Activated CD8-positive, alpha-beta memory T cell treated with anti-CD3 and anti-CD28 coated beads for 4 hours (primary cell): ENCODE results near the gene DHFR.
"Not testable (repeated sequence)": the region's sequence is repeated elsewhere in the genome, so short reads cannot be mapped to it uniquely, and the experiment has no call there.

ENCODE experiments used
- DNase-seq, 2 donors: peaks; one replicate each; pipeline ENCODE4 v3.0.0-alpha.2; 2020; ENCODE audit warnings: low read depth in 2 of 2

DHFR gene

GRCh38 chr5:80594810-80595209 is 60.0 kb downstream of the DHFR start:
- no peak for DNase-seq

DNA sequence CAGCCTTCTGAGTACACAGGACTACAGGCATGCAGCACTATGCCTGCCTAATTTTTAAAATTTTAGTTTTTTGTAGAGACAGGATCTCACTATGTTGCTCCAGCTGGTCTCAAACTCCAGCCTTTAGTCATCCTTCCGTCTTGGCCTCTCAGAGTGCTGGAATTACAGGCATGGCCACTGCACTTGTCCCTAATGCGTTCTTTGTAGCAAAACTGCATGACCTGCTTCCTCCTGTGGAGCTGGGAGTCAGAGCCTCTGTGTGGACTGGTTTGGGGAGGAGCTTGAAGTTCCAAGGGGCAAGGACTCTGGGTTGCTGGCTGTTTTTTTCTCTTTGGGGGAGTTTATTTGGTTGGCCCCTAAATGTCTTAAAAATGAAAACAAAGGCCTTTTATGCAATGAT is 62.0 kb downstream of the DHFR start:
- no peak for DNase-seq

- no peak for DNase-seq
Measured at GRCh38 chr5:80592105-80592504, 62.7 kb downstream of the DHFR start.

DNA sequence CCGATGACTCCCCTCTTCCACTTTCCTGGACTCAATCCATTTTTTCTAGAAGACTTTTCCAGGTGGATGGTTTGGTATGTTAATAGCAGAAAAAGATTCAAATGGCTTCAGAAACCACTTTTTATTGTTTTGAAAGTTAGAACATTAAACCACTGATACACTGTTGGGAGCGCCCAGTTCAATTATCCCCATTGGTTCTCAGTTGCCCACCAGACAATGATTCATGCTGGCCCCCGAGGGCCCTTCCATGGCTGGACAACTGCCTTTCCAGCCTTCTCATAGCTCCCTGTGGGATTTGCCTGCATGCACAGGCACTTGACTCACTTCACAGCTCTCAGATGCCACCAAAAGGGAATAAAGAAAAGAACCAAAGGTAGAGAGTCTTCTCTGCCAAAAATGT is 63.4 kb downstream of the DHFR start:
- DNase-seq: no peak

- no peak for DNase-seq
Measured at GRCh38 chr5:80590766-80591165, 64.0 kb downstream of the DHFR start.

DNA sequence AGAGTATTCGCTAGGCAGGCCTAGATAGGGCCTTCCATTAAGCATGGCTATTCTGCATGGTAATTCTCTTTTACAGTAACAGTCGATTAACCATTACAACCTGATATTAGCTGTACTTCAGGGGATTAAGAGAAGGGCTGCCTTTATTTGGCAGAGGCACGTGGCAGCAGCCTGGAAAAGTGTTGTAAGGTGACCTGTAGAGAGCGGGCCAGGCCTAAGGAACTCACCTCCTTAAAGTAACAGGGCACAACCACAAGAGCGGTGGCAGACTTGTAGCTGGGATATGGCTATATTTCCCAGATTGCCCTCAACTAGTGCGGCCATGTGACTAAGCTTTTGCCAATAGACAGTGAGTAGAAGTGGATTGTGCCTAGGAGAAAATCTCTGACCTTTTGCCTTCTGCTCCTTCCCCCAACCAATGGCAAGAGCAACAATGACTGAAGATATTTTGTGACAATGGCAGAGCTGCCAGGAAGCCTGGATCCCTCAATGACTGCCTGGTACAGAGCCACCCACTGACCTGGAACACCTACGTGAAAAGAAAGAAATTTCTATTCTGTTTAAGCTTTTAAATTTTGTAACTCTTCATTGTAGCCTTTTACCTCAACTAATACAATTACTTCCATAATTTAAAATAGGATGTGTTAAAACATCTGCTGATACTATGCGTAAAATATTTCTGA is 65.8 kb downstream of the DHFR start:
- DNase-seq: no peak

DNA sequence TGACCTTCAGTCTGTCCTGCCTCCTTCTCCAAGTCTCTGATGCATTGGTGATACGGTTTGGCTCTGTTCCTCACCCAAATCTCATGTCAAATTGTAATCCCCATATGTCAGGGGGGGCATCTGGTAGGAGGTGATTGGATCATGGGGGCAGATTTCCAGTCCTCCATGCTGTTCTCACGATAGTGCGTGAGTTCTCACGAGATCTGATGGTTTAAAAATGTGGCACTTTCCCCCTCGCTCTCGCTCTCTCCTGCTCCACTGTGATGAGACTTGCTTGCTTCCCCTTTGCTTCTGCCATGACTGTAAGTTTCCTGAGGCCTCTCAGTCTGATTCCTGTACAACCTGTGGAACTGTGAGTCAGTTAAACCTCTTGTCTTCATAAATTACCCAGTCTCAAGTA is 70.0 kb downstream of the DHFR start:
- DNase-seq: no peak

DNA sequence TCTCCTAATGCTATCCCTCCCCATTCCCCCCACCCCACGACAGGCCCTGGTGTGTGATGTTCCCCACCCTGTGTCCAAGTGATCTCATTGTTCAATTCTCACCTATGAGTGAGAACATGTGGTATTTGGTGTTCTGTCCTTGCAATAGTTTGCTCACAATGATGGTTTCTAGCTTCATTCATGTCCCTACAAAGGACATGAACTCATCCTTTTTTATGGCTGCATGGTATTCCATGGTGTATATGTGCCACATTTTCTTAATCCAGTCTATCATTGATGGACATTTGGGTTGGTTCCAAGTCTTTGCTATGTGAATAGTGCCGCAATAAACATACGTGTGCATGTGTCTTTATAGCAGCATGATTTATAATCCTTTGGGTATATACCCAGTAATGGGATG is 74.5 kb downstream of the DHFR start:
- DNase-seq: not testable (repeated sequence)

DNA sequence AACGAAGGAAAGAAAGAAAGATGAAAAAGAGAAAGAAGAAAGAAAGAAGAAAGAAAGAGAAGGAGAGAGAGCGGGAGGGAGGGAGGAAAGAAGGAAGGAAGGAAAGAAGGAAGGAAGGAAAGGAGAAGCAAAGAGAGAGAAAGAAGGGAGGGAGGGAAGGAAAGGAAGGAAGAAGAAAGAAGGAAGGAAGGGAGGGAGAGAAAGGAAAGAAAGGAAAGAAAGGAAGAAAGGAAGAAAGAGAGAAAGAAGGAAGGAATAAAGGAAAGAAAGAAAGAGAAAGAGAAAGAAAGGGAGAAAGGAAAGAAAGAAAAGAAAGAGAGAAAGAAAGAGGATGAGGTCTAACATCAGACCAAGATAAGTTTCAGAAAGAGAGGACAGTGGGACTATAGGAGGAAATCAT is 75.7 kb downstream of the DHFR start:
- DNase-seq: no peak

DNA sequence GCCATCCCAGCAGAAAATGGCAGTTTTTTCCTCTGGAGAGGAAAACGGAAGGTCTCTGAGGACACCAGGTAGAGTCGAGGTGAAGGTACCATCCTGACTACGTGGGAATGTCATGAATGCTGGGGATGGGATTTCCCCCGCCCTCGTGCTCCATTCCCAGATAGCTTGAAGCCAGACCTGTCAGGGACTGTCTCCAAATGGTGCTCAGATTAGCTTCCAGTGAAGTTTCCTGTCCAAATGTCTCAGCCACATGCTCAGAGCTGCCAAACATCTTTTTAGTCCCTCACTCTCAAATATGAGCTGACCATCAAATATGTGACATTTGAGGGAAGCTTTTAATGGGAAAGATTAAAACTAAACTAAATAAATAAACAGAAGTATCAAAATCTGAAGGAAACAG is 77.1 kb downstream of the DHFR start:
- no peak for DNase-seq

GRCh38 chr5:80576383-80576782 is 78.4 kb downstream of the DHFR start:
- DNase-seq: no peak
